Thymus (tissue), 11 donors: ENCODE data around the gene FOXN1. TPM values are rescaled to one million over a fixed set of nuclear protein-coding genes. Genes with fewer than 3 reads are reported as not detected.

Experiments used
- DNase-seq, 9 donors: peaks; one replicate each; pipeline ENCODE4 v3.0.0-alpha.2; 2013; ENCODE audit warnings: low spot score in 9 of 9, low read depth in 6 of 9, missing footprints in 1 of 9
- H3K27ac ChIP-seq, 2 donors: one replicate each; pipeline ENCODE4 v1.5.1; 2013; ENCODE audit warnings: control low read depth in 1 of 2, low read depth in 1 of 2, low read length in 1 of 2, mild to moderate bottlenecking in 1 of 2, moderate library complexity in 1 of 2
- H3K27me3 ChIP-seq, 2 donors: one replicate each; pipeline ENCODE4 v1.5.1; 2013; ENCODE audit warnings: low read length in 1 of 2; ENCODE audit not compliant: control insufficient read depth in 2 of 2, insufficient read depth in 1 of 2
- H3K36me3 ChIP-seq, 2 donors: one replicate each; pipeline ENCODE4 v1.5.1; 2013; ENCODE audit warnings: low read length in 1 of 2, mild to moderate bottlenecking in 1 of 2, moderate library complexity in 1 of 2; ENCODE audit not compliant: control insufficient read depth in 2 of 2, insufficient read depth in 2 of 2
- H3K4me1 ChIP-seq, 2 donors: one replicate each; pipeline ENCODE4 v1.5.1; 2013; ENCODE audit warnings: low read length in 2 of 2; ENCODE audit not compliant: control insufficient read depth in 2 of 2, insufficient read depth in 2 of 2
- H3K4me3 ChIP-seq, 2 donors: one replicate each; pipeline ENCODE4 v1.5.1; 2013; ENCODE audit warnings: low read length in 2 of 2, control low read depth in 1 of 2, mild to moderate bottlenecking in 1 of 2
- H3K9me3 ChIP-seq, 2 donors: one replicate each; pipeline ENCODE4 v1.5.1; 2013; ENCODE audit warnings: low read length in 1 of 2, mild to moderate bottlenecking in 1 of 2; ENCODE audit not compliant: control insufficient read depth in 2 of 2, insufficient read depth in 1 of 2
- WGBS: extraction: QIAGEN DNeasy Blood & Tissue Kit; methylation state at CpG from one replicate; pipeline ENCODE4 v1.1.7; 2013; 5-methylcytosine and 5-hydroxymethylcytosine counted together
- polyA plus RNA-seq: library from polyadenylated mRNA; stranded (reverse); fragments of 200-250 nt; gene quantifications from one replicate; pipeline ENCODE4 v1.2.3, GENCODE V29; 2013
- total RNA-seq: library from RNA; stranded (reverse); fragments of 120-200 nt; gene quantifications from one replicate; pipeline ENCODE4 v1.2.4, GENCODE V29; 2013
- donor health status: healthy.

The FOXN1 gene
- total and polyA plus RNA-seq, 2 donors, result 5.4 to 6.5 TPM

GRCh38 chr17:28527181-28527681 lies 21.1 kb downstream of the FOXN1 start:
- Histone ChIP-seq H3K4me1 (peaks cover 0 to 2% of the 10 kb centered on the region in 2 donors), H3K4me3 (no peak overlapping the region), H3K9me3 (no peaks in the 10 kb centered on the region), H3K27ac (no peak overlapping the region), H3K27me3 (no peaks in the 10 kb centered on the region), H3K36me3 (no peaks in the 10 kb centered on the region)
- WGBS, result 92% methylated on average over 2 of the region's 2 CpGs
- DNase-seq, result no peak

DNA sequence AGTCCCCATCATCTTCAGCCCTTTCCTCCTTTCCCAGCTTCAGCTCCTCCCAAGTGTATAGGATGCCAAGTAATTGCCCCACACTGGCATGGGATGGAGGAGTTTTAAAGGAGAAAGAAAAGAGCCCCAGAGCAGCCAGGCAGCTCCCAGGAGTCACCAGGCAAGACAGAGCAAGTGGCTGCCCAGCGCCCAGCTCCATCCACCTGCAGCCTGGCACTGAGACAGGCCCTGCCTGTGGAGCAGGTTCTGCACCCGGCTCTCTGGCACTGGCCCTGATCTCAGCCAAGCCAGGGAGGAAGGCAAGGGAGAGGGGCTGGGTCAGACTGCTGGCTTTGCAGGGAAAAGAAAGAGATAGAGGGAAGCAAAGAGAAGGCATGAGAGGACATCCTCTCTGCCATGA lies 21.7 kb downstream of the FOXN1 start:
- no peaks in the 10 kb centered on the region for H3K36me3 ChIP-seq
- H3K27me3 ChIP-seq, result no peaks in the 10 kb centered on the region
- H3K9me3 ChIP-seq, result no peaks in the 10 kb centered on the region
- H3K27ac ChIP-seq, result no peak overlapping the region
- no peak overlapping the region for H3K4me3 ChIP-seq
- WGBS, result 89% methylated on average over 2 of the region's 2 CpGs
- peaks cover 0 to under 1% of the 10 kb centered on the region in 2 donors for H3K4me1 ChIP-seq
- DNase-seq, result no peak

- no peaks in the 10 kb centered on the region for H3K9me3 ChIP-seq
- H3K4me3 ChIP-seq, result no peak overlapping the region
- H3K4me1 ChIP-seq, result no peaks in the 10 kb centered on the region
- H3K27ac ChIP-seq, result no peak overlapping the region
- H3K36me3 ChIP-seq, result no peaks in the 10 kb centered on the region
- no peaks in the 10 kb centered on the region for H3K27me3 ChIP-seq
- 87% methylated on average over 9 of the region's 9 CpGs for WGBS
- no peak for DNase-seq
Measured at GRCh38 chr17:28528327-28529012, 22.3 kb downstream of the FOXN1 start.

DNA sequence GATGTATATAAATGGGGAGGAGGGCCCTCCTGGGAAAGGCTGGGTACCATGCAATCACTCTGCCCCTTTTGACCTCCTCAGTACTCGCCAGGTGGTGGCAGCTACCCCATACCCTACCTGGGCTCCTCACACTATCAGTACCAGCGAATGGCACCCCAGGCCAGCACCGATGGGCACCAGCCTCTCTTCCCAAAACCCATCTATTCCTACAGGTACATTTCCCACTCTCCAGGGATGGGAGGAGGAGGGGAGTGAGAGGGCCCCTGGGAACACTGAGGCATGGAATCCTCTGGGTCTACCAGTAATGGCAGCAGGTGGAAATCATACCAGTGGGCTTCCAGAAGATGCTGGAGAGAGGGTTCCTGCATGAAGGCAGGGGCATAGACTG lies 22.9 kb downstream of the FOXN1 start:
- H3K4me3 ChIP-seq, result no peak overlapping the region
- WGBS, result 94% methylated on average over 3 of the region's 3 CpGs
- no peaks in the 10 kb centered on the region for H3K4me1 ChIP-seq
- H3K36me3 ChIP-seq, result no peaks in the 10 kb centered on the region
- no peaks in the 10 kb centered on the region for H3K9me3 ChIP-seq
- H3K27me3 ChIP-seq, result no peaks in the 10 kb centered on the region
- no peak for DNase-seq
- no peak overlapping the region for H3K27ac ChIP-seq

- Histone ChIP-seq H3K27ac (no peak overlapping the region), H3K4me1 (no peaks in the 10 kb centered on the region), H3K36me3 (no peaks in the 10 kb centered on the region), H3K9me3 (no peaks in the 10 kb centered on the region), H3K27me3 (no peaks in the 10 kb centered on the region), H3K4me3 (no peak overlapping the region)
- WGBS, result 96% methylated on average over 4 of the region's 4 CpGs
- DNase-seq, result no peak
Measured at GRCh38 chr17:28530250-28530649, 24.1 kb downstream of the FOXN1 start.

DNA sequence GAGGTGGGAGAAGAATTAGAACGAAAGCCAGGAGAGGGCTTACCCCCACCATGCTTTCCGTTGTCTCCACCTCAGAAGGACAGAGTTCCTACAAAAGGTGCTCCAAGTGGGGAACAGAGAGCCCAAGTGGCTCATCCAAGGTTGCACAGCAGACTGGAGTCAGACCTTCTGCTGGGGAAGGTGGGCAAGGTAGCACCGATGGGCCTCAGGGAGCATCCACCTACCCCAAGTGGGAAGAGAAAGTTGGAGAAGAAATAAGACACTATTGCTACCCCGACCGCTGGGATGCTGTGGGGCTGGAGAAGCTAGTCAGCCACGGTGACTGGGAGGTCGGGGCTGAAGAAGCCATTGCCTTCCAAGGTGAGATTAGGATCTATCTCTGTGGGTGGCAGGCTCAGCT lies 24.8 kb downstream of the FOXN1 start:
- no peak overlapping the region for H3K27ac ChIP-seq
- no peak overlapping the region for H3K4me3 ChIP-seq
- 83% methylated on average over 7 of the region's 7 CpGs for WGBS
- no peak for DNase-seq
- no peaks in the 10 kb centered on the region for H3K27me3 ChIP-seq
- H3K4me1 ChIP-seq, result no peaks in the 10 kb centered on the region
- H3K9me3 ChIP-seq, result no peaks in the 10 kb centered on the region
- no peaks in the 10 kb centered on the region for H3K36me3 ChIP-seq

DNA sequence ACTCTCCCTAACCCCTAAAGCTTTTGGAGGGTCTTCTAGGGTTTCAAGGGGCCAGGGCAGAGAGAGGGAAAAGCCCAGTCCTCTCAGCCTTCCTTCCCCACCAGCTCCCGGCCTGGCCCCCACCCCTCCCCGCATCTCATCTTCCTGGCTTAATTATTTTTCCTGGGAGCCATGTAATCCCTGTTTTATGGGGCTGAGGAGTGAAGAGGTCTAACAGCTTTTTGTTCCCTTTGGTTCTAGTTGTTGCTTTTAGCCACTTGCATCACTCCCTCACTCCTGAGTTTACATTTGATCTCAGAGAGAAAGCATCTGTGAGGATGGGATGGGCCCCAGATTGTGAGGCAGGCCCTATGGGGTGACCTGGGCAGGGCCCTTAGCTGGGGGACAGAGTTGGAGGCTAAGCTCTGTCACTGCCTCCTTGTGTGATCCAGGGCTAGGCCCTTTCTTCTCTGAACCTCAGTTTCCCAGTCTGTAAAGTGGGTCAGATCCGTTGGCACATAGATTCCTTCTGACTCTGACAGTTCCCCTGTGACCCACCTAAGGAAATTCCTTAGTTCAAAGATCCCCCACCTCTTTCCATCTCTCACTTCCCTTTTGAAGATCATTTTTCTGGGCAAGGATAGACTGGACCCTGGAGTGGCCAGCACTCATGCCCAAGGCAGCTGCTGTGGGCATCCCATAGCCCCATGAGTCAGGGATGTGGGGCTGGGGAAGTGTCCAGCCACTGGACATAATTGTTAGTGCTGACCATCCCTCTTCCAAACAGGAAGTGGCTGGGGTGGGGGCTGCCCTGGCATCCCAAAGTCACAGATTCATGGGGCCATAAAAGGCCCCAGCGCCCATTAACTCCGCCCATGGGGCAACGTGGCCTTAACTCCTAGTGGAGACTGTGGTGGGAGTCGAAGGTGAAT lies 26.2 kb downstream of the FOXN1 start:
- no peak overlapping the region for H3K4me3 ChIP-seq
- no peak for DNase-seq
- H3K9me3 ChIP-seq, result no peaks in the 10 kb centered on the region
- H3K27me3 ChIP-seq, result no peaks in the 10 kb centered on the region
- 91% methylated on average over 7 of the region's 7 CpGs for WGBS
- H3K4me1 ChIP-seq, result no peaks in the 10 kb centered on the region
- H3K36me3 ChIP-seq, result no peaks in the 10 kb centered on the region
- no peak overlapping the region for H3K27ac ChIP-seq

DNA sequence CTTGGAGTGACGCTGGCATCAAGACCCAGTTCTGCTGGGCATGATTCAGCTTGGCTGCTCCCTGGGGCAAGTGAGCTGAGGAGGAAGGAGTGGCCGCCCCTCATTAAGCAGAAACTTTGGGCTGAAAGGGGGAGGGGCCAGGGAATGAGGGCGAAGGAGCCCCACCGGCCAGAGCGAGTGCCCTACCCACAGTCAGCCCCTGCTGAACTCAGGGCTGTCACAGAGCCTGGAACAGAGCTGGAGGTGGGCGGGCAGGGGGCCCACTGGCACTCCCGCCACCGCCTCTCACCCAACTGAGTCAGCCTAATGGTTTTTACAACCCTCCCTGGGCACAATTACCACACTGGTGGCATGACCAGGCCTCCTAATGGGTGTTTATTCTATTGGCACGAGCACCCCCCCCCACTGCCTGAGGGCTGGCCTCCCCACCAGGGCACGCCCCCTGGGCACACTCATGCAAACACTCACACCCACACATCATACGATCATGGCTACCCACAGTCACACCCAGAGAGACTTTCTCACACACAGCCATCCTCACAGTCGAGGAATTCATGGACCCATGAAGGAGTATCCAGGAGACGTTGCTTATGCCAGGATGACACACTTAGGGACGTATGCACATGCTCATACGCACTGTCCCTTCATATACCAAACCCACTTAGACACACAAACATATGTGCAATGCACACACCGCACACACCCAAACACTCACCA lies 27.1 kb downstream of the FOXN1 start:
- no peak for DNase-seq
- Histone ChIP-seq H3K36me3 (no peaks in the 10 kb centered on the region), H3K27ac (no peak overlapping the region), H3K4me3 (no peak overlapping the region), H3K9me3 (no peaks in the 10 kb centered on the region), H3K27me3 (no peaks in the 10 kb centered on the region), H3K4me1 (no peaks in the 10 kb centered on the region)
- 93% methylated on average over 16 of the region's 16 CpGs for WGBS
